ENCODE measurements around the gene DYRK1A. TPM values are rescaled to one million over a fixed set of nuclear protein-coding genes. Genes with fewer than 3 reads are reported as not detected.

DYRK1A gene
- total RNA-seq, 1 donor from 2014 or later = 108 TPM

DNA sequence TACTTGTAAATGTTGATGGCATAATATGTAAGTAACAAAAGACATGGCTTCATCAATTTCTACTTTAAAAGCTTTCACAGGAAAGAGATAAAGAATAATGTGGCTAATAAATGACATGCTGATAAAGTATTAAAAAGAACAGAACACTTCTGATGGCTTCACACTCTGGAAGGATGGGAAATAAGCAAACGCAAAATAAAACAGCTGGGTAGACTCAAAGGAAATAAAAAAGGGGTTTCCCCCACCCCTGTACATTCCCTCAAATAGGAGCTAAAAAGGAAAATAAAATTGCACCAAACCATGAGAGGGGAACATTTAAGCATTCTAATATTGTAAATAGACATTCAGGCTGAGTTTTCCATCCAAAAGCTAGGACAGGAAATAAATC lies 27.0 kb upstream of the DYRK1A start:
- Histone ChIP-seq H3K27me3 (no peaks in the 10 kb centered on the region), H3K9me3 (ENCODE audit: low read depth) (no peaks in the 10 kb centered on the region), H3K4me2 (no peak overlapping the region), H3K79me2 (ENCODE audit: low read depth) (no peaks in the 10 kb centered on the region), H4K20me1 (ENCODE audit: low read depth) (no peaks in the 10 kb centered on the region), H3K27ac (no peak overlapping the region), H3F3A (ENCODE audit: low read depth) (peaks cover 3% of the 10 kb centered on the region), H3K4me1 (peaks cover 8% of the 10 kb centered on the region), H3K36me3 (no peaks in the 10 kb centered on the region), H2AFZ (replicated peaks) (no peak overlapping the region), H3K9ac (no peak overlapping the region), H3K4me3 (no peak overlapping the region)
- Mint-ChIP-seq H3K4me3 (no peak overlapping the region), H3K36me3 (peaks cover 2% of the 10 kb centered on the region), H3K27ac (no peak overlapping the region), H3K27me3 (ENCODE audit: insufficient read depth, low read depth) (peaks cover 2% of the 10 kb centered on the region), H3K4me1 (peaks cover 6% of the 10 kb centered on the region), H3K9me3 (peaks cover 2% of the 10 kb centered on the region)
- no peak for DNase-seq (ENCODE audit: low spot score)
- TF ChIP-seq CTCF (IDR thresholded peaks at IDR 0.05) = no peak
- no peak for TF ChIP-seq EZH2phosphoT487 (IDR thresholded peaks at IDR 0.05)
- TF ChIP-seq EZH2 (IDR thresholded peaks at IDR 0.05) = no peak

GRCh38 chr21:37341254-37341960 lies 25.2 kb upstream of the DYRK1A start:
- Mint-ChIP-seq H3K4me3 (no peak overlapping the region), H3K36me3 (peaks cover 2% of the 10 kb centered on the region), H3K4me1 (peaks cover 6% of the 10 kb centered on the region), H3K27ac (no peak overlapping the region), H3K27me3 (ENCODE audit: insufficient read depth, low read depth) (no peaks in the 10 kb centered on the region), H3K9me3 (peaks cover 2% of the 10 kb centered on the region)
- no peaks in the 10 kb centered on the region for H4K20me1 ChIP-seq (ENCODE audit: low read depth)
- H3K27me3 ChIP-seq = no peaks in the 10 kb centered on the region
- H3K27ac ChIP-seq = no peak overlapping the region
- peaks cover 3% of the 10 kb centered on the region for H3F3A ChIP-seq (ENCODE audit: low read depth)
- no peaks in the 10 kb centered on the region for H3K9me3 ChIP-seq (ENCODE audit: low read depth)
- H3K36me3 ChIP-seq = no peaks in the 10 kb centered on the region
- peak overlapping the region; percentile 53 for H2AFZ ChIP-seq (replicated peaks)
- no peaks in the 10 kb centered on the region for H3K79me2 ChIP-seq (ENCODE audit: low read depth)
- peak; percentile 22 for DNase-seq (ENCODE audit: low spot score)
- no peak overlapping the region for H3K9ac ChIP-seq
- no peak overlapping the region for H3K4me2 ChIP-seq
- no peak overlapping the region for H3K4me3 ChIP-seq
- TF ChIP-seq EZH2phosphoT487 (IDR thresholded peaks at IDR 0.05) (no peak), EZH2 (IDR thresholded peaks at IDR 0.05) (no peak), CTCF (IDR thresholded peaks at IDR 0.05) (no peak)
- peaks cover 8% of the 10 kb centered on the region for H3K4me1 ChIP-seq

DNA sequence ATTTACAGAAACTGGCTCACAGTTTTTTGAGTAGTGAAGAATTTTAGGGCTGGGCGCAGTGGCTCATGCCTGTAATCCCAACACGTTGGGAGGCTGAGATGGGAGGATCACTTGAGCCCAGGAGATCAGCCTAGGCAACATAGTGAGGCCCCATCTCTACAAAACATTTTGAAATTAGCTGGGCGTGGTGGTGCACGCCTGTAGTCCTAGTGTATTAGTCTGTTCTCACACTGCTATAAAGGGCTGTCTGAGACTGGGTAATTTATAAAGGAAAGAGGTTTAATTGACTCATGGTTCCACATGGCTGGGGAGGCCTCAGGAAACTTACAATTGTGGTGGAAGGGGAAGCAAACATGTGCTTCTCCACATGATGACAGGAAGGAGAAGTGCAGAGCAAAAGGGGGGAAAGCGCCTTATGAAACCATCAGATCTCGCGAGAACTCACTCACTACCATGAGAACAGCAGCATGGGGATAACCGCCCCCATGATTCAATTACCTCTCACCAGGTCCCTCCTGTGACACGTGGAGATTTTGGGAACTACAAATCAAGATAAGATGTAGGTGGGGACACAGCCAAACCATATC lies 24.4 kb upstream of the DYRK1A start:
- no peak overlapping the region for H3K4me3 Mint-ChIP-seq
- H3K9ac ChIP-seq = no peak overlapping the region

More for the DNA sequence above, 24.4 kb upstream of the DYRK1A start:
- no peak overlapping the region for H3K27ac Mint-ChIP-seq
- no peak for DNase-seq (ENCODE audit: low spot score)
- no peak overlapping the region for H3K4me2 ChIP-seq
- H3F3A ChIP-seq (ENCODE audit: low read depth) = peaks cover 3% of the 10 kb centered on the region
- H3K36me3 Mint-ChIP-seq = peaks cover 2% of the 10 kb centered on the region
- no peaks in the 10 kb centered on the region for H3K36me3 ChIP-seq
- H3K27me3 Mint-ChIP-seq (ENCODE audit: insufficient read depth, low read depth) = peaks cover 2% of the 10 kb centered on the region
- no peak overlapping the region for H3K4me3 ChIP-seq
- H4K20me1 ChIP-seq (ENCODE audit: low read depth) = no peaks in the 10 kb centered on the region
- H3K9me3 ChIP-seq (ENCODE audit: low read depth) = no peaks in the 10 kb centered on the region
- no peak overlapping the region for H2AFZ ChIP-seq (replicated peaks)
- TF ChIP-seq EZH2phosphoT487 (IDR thresholded peaks at IDR 0.05) = no peak
- no peak for TF ChIP-seq EZH2 (IDR thresholded peaks at IDR 0.05)
- no peak for TF ChIP-seq CTCF (IDR thresholded peaks at IDR 0.05)
- H3K4me1 ChIP-seq = peaks cover 8% of the 10 kb centered on the region
- H3K27me3 ChIP-seq = no peaks in the 10 kb centered on the region
- H3K79me2 ChIP-seq (ENCODE audit: low read depth) = no peaks in the 10 kb centered on the region
- peaks cover 6% of the 10 kb centered on the region for H3K4me1 Mint-ChIP-seq
- H3K9me3 Mint-ChIP-seq = peaks cover 2% of the 10 kb centered on the region
- H3K27ac ChIP-seq = no peak overlapping the region

Measured in neural progenitor cell (in vitro differentiated cells).